ENCODE data around the gene TCERG1L. TPM values are rescaled to one million over a fixed set of nuclear protein-coding genes. Genes with fewer than 3 reads are reported as not detected.

The TCERG1L gene
- total and polyA plus RNA-seq, 9 of the 15 experiments (the other 6 are each of a cell fraction or from before 2014, with no cell fraction given): not detected

GRCh38 chr10:131323025-131323424 is 11.5 kb upstream of the TCERG1L start:
- no peaks in the 10 kb centered on the region for H3K79me2 ChIP-seq (ENCODE audit: control insufficient read depth, insufficient read depth, low read length)
- in situ Hi-C loops (cut with MboI): no loop called here
- H2AFZ ChIP-seq (ENCODE audit: low read depth, low read length): no peak overlapping the region
- DNase-seq (ENCODE audit: extremely low read depth in 1 of 4, low spot score in 3 of 4) (no peak), ATAC-seq (no peak), FAIRE-seq (no peak)
- ChIA-PET CTCF (ENCODE audit: low intra/inter-chr PET ratio) (no interaction called here), POLR2A (no interaction called here)
- H4K20me1 ChIP-seq (replicated peaks; ENCODE audit: control insufficient read depth, insufficient read depth, low read length): no peaks in the 10 kb centered on the region
- H3K4me2 ChIP-seq (ENCODE audit: insufficient read depth, low read length): no peak overlapping the region
- H3K4me3 ChIP-seq: no peak overlapping the region
- H3K27me3 ChIP-seq (ENCODE audit: control insufficient read depth in 2 of 2, insufficient read depth in 2 of 2, low read length in 2 of 2): peaks cover 0 to 9% of the 10 kb centered on the region in 2 experiments; a peak in 2 of 5 replicates
- H3K4me1 ChIP-seq (replicated peaks in 1 of 2; ENCODE audit: control insufficient read depth in 2 of 2, insufficient read depth in 2 of 2, low read length in 2 of 2): no peaks in the 10 kb centered on the region
- no peaks in the 10 kb centered on the region for H3K9me1 ChIP-seq (ENCODE audit: control insufficient read depth, insufficient read depth, low read length)
- H3K36me3 ChIP-seq (ENCODE audit: control insufficient read depth, insufficient read depth, low read length): no peaks in the 10 kb centered on the region
- TF ChIP-seq ZNF431 (CRISPR knock-in tag; IDR thresholded peaks at IDR 0.05) (no peak), MITF (IDR thresholded peaks at IDR 0.05) (no peak), SRSF7 (optimal IDR thresholded peaks at IDR 0.05; ENCODE audit: low read depth, low read length) (no peak), PBX2 (CRISPR knock-in tag; IDR thresholded peaks at IDR 0.05; ENCODE audit: low read depth) (no peak), PBX2 (tag; conservative IDR thresholded peaks at IDR 0.05; ENCODE audit: low read depth) (no peak), CREB1 (IDR thresholded peaks at IDR 0.05) (no peak), CREB1 (CRISPR knock-in tag; IDR thresholded peaks at IDR 0.05) (no peak), TAL1 (IDR thresholded peaks at IDR 0.05) (no peak), NEUROD1 (IDR thresholded peaks at IDR 0.05; ENCODE audit: borderline replicate concordance, low read depth, low read length, partially characterized antibody) (no peak), CC2D1A (IDR thresholded peaks at IDR 0.05) (no peak), ZNF165 (CRISPR knock-in tag; IDR thresholded peaks at IDR 0.05; ENCODE audit: borderline replicate concordance) (no peak), BACH1 (tag; IDR thresholded peaks at IDR 0.05) (no peak), HINFP (tag; conservative IDR thresholded peaks at IDR 0.05; ENCODE audit: low read depth) (no peak), POLR3G (IDR thresholded peaks at IDR 0.05; ENCODE audit: extremely low read depth, insufficient read length, insufficient replicate concordance) (no peak)
- no peak overlapping the region for H3K27ac ChIP-seq (ENCODE audit: extremely low read depth, low read depth, low read length)
- H3K9ac ChIP-seq (ENCODE audit: insufficient read depth in 1 of 2, low read depth in 2 of 2, low read length in 2 of 2): no peak overlapping the region
- WGBS (ENCODE audit: insufficient coverage, low coverage, missing lambda C conversion rate): 8% methylated on average over 2 of the region's 2 CpGs
- no TSS peak for BruUV-seq (replicated peaks)
- H3K9me3 ChIP-seq (replicated peaks; ENCODE audit: control insufficient read depth, insufficient read depth, low read depth, low read length): no peaks in the 10 kb centered on the region
- intact Hi-C loops (cut with micrococcal nuclease): no loop called here
